Colon (tissue), 2 donors: ENCODE data around the gene RARG.

Experiments used
- FAIRE-seq: peaks from 2 replicates; lab custom pipeline; 2012; peaks lifted over from hg19 to GRCh38; lab: Jason Lieb, UNC
- donor health status: control.
- donor health status: control.

Gene RARG

DNA sequence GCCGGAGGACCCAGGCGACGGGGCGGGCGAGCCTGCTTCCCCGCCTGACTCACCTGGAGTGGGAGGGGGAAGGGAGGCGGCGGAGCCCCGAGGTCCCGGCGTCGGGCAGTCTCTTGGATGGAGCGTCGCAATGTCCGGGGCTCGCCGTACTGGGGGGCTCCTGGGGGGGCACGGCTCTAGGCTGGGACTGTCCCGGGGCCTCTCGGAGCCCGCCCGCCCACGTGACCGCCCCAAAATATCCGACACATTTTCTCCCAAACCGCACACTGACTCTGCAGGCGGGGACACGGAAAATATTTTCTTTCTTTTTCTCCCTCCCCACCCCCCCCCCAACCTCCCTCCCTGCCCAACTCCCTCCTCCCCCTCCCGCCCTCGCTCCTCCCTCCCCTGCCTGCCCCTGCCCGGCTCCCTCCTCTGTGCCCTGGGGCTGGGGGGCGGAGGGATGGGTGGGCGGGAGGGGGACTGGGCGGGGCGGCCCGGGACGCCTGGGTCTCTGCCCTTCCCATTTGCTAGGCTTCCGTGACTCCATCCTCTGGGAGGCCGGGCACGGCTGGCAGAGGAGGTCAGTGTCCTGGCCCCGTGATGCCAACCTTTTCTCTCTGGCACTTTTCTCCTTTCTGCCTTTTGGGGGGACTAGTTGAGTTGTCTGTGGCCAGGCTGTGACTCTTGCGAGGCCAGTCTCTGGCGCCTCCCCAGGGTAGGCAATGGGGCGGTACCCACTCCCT is at the start of gene RARG:
RARG (minus strand) TSS at position 289 of the 725 bp plus-strand sequence. CDS start 4,664 bp downstream, outside the sequence.
- no peak for FAIRE-seq

- no peak for FAIRE-seq
Measured at GRCh38 chr12:53279888-53280498, 48.0 kb upstream of the RARG start.

- no peak for FAIRE-seq
Measured at GRCh38 chr12:53279283-53279869, 47.4 kb upstream of the RARG start.

DNA sequence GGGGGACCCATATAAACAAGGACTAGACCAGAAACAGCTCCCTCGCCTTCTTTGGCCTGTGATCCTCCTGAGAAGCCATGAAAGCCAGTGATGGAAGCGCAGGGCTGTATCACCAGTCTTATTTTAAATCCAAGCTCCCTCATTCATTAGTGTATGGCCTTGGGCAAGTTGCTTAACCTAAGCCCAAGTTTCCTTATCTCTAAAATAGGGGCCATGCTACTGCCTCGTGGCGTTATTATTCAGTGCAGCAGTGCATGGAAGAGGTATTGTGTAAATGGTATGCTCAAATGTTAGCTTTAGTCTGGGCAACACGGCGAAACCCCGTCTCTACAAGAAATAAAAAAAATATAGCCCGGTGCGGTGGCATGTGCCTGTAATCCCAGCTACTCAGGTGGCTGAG is 46.0 kb upstream of the RARG start:
- no peak for FAIRE-seq

GRCh38 chr12:53276511-53276910 is 44.5 kb upstream of the RARG start:
- FAIRE-seq, result no peak

GRCh38 chr12:53274445-53274844 is 42.4 kb upstream of the RARG start:
- no peak for FAIRE-seq

- no peak for FAIRE-seq
Measured at GRCh38 chr12:53268630-53269562, 36.9 kb upstream of the RARG start.

DNA sequence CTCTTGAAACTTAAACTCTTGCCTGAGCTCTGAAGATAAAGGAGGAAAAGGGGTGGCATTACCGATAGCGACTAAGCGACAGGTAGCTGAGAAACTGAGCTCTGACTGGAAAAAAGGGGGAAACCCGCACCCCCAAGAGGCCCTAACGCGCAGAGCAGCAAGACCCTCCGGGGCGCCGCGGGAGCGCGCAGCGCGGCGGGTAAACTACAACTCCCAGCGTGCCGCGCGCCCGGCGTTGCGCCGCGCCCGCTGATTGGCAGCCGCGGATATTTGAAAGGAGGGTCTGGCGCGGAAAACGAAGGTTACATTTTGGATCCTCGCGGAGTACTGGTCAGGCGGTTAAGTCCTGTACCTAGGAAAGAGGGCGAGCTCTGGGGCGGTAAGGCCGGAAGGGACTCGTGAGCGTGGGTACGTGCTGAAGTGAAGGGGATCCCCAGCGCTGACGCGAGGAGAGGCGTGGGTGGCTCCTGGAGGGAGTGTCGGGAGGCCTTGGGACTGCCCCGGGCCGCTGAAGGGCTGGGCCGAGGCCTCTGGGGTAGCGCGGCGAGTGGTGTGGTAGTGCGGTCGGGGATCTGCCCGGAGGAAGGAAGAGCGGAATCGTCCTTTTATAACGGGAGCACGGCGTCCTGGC is 36.1 kb upstream of the RARG start, which contains the start of gene ESPL1:
ESPL1 (plus strand) TSS at position 301 of the 631 bp plus-strand sequence. CDS start 468 bp downstream, outside the sequence.
- FAIRE-seq, result no peak

GRCh38 chr12:53267306-53267998 is 35.4 kb upstream of the RARG start:
- FAIRE-seq, result no peak

- no peak for FAIRE-seq
Measured at GRCh38 chr12:53265783-53266182, 33.8 kb upstream of the RARG start.

DNA sequence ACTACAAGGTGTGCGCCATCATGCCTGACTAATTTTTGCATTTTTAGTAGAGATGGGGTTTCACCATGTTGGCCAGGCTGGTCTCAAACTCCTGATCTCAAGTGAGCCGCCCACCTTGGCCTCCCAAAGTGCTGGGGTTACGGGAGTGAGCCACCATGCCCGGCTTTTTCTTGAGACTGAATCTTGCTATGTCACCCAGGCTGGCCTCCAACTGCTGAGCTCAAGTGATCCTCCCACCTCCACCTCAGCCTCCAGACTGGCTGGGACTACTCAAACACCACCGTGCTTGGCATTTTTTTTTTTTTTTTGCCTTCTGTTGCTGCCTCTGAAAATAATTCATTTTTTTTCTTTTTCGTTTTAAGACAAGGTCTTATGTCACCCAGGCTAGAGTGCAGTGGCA is 27.9 kb upstream of the RARG start:
- FAIRE-seq, result no peak

GRCh38 chr12:53258541-53259539 is 26.8 kb upstream of the RARG start:
- FAIRE-seq, result no peak

DNA sequence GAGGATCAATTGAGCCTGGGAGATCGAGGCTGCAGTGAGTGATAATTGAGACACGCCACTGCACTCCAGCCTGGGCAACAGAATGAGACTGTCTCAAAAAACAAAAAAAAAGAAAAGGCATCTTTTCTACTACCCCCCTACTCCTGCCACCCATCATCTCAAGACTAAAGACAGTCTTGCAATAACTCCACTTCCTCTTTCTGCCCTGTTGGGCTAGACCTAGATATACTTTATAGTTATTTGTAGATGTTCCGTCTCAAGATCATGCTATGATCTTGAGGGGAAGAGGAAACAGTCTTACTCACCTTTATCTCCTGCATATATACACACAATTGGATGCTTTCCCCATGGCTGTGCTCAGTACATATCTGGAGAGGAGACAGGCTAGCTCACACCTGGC is 24.0 kb upstream of the RARG start:
- no peak for FAIRE-seq

DNA sequence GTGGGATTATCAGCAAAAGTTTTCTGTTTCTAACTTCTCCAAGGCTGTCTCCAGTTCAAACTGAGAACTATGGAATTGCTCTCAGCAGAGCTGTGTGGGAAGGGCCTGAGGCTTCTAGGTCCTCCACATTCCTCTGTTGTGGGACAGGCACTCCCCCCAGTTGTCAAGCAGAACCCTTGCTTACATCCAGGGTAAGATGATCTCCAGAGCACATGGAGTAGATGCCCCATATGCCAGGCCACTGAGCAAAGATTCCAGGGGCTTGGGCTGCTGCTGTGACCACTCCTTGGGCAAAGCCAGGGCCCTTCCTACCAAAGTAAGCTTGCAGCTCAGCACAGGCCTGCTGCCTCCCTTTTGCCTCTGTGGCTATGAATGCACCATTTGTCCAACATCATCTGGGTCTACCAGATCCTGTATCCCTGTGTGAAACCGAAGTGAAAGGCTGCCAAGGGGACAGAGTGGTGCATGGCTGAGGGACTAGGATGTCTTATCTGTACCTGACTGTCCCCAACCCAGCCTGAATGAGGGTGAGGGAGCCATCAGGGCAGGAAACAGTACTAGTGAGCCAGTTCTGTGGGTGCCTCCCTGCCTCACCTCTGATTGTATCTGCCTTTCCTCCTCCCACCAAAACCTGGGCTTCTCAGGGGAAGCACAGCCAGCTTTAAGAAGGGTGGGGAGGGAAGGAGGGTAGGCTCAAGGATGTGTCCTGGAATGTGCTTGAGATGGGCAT is 23.0 kb upstream of the RARG start:
- no peak for FAIRE-seq

DNA sequence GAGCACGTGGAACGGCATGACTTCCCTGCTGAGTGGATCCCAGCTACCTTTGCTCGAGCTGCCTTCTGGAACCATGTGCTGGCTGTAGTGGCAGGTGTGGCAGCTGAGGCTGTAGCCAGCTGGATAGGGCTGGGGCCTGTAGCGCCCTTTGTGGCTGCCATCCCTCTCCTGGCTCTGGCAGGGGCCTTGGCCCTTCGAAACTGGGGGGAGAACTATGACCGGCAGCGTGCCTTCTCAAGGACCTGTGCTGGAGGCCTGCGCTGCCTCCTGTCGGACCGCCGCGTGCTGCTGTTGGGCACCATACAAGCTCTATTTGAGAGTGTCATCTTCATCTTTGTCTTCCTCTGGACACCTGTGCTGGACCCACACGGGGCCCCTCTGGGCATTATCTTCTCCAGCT is 21.3 kb upstream of the RARG start:
- no peak for FAIRE-seq

GRCh38 chr12:53252349-53252916 is 20.4 kb upstream of the RARG start:
- FAIRE-seq, result no peak

DNA sequence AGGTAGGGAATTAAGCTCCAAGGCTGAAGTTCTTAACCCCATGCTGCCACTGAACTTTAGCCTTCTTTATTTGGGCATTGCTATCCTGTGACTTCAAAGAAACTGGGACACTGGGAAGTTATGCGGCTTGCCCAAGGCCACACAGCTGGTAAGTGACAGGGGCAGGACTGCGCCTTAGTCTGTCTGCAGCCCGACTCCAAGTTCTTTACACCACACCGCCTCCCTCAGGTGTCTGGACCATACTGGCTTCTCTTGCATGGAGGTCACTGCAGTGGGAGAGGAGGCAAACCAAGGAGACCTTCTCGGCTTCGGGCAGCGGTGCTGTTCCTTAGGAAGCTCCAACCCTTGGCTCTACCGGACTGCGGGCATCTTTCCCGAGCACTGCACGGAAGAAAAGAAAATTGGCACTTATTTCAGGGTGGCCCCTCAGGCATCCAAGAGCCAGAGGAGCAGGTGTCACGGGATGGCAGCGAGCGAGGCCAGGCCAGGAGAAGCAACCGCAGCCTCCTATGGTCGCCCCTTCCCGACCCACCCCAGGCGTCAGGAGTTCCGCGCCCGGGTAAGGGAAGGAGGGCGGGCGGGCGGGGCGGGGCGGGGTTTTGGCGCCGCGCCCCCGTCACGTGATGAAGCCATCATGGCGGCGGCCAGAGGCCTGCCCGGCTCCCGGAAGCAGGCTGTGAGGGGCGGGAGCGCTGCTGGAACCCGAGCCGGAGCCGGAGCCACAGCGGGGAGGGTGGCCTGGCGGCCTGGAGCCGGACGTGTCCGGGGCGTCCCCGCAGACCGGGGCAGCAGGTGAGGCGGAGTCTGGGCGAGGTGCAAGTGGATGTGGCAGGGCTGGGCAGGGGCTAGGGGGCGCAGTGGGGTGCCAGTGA is 19.7 kb upstream of the RARG start:
- FAIRE-seq, result no peak

DNA sequence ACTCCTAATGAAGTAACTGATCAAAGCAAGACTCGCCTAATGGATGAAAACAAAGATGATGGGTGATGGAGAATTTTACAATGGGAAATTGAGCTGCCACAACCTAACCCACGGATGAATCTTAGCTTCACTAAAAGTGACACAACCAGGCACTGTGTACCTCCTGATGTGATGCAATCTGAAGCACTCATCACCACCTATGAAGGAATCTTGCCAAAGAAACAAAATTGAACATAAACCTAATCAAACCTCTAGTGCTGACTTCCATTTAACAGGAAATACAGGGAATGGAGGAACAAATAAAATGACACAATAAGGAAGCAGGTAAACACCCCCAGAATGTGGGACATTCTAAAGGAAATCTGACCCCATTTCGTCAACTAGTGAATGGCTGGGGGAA is 13.3 kb upstream of the RARG start:
- no peak for FAIRE-seq
